Head of caudate nucleus (tissue), 42 donors: ENCODE measurements around the gene TRIP13.
A peak's percentile ranks its signal among the peaks of the same experiment; 100 is the strongest.
"Not testable (repeated sequence)": the region's sequence is repeated elsewhere in the genome, so short reads cannot be mapped to it uniquely, and the experiment has no call there.

ENCODE experiments used
- DNase-seq, 42 donors: peaks; one replicate each; pipeline versions ENCODE4 v3.0.0 to v3.0.0-alpha.2; 2020 to 2021; ENCODE audit warnings: mixed read lengths in 7 of 42
- intact Hi-C: fragments of 100-400 bp; cut with DNase I; formaldehyde crosslinking; loops from one replicate; pipeline ENCODE4 v1.15.0; 2022

Gene TRIP13

GRCh38 chr5:909994-910768 lies 17.5 kb downstream of the TRIP13 start:
- intact Hi-C loops = no loop called here
- DNase-seq = peak in 1 of 42 donors; percentile 2

- intact Hi-C loops = no loop called here
- DNase-seq = peak in 1 of 42 donors; percentile 5
Observed at GRCh38 chr5:910769-911160, 18.1 kb downstream of the TRIP13 start.

- DNase-seq = peak in 2 of 42 donors; percentile 11 to 42
- intact Hi-C loops = no loop called here
Observed at GRCh38 chr5:911601-912000, 18.9 kb downstream of the TRIP13 start.

- intact Hi-C loops = no loop called here
- peak in 21 of 42 donors; percentile 8 to 69 (median 27) for DNase-seq
Observed at GRCh38 chr5:912280-913091, 19.8 kb downstream of the TRIP13 start.

- peak in 1 of 42 donors; percentile 3 for DNase-seq
- intact Hi-C loops = no loop called here
Observed at GRCh38 chr5:914174-914573, 21.5 kb downstream of the TRIP13 start.

GRCh38 chr5:914612-915011 lies 21.9 kb downstream of the TRIP13 start:
- DNase-seq = peak in 1 of 42 donors; percentile 9
- intact Hi-C loops = no loop called here

GRCh38 chr5:915346-915745 lies 22.7 kb downstream of the TRIP13 start:
- DNase-seq, intact Hi-C loops: not testable (repeated sequence)

GRCh38 chr5:915946-916345 lies 23.3 kb downstream of the TRIP13 start:
- intact Hi-C loops = no loop called here
- DNase-seq = no peak

- intact Hi-C loops = no loop called here
Observed at GRCh38 chr5:916441-917293, 24.0 kb downstream of the TRIP13 start.

GRCh38 chr5:918717-919116 lies 26.0 kb downstream of the TRIP13 start:
- DNase-seq, intact Hi-C loops: not testable (repeated sequence)

More at GRCh38 chr5:916441-917293, 24.0 kb downstream of the TRIP13 start:
- DNase-seq = no peak

GRCh38 chr5:919356-920000 lies 26.8 kb downstream of the TRIP13 start:
- intact Hi-C loops = no loop called here
- no peak for DNase-seq

- intact Hi-C loops = loop anchor here (10.0 kb wide), 1 partner anchor 244 kb away; no protein-coding TSS in a partner anchor
- peak in 1 of 42 donors; percentile 3 for DNase-seq
Observed at GRCh38 chr5:920321-920720, 27.6 kb downstream of the TRIP13 start.

- intact Hi-C loops = loop anchor here (10.0 kb wide), 1 partner anchor 243 kb away; no protein-coding TSS in a partner anchor
- DNase-seq = peak in 1 of 42 donors; percentile 5
Observed at GRCh38 chr5:921456-922435, 29.1 kb downstream of the TRIP13 start.

- DNase-seq = peak in 3 of 42 donors; percentile 8 to 31 (median 8)
- intact Hi-C loops = loop anchor here (10.0 kb wide), 1 partner anchor 242 kb away; no protein-coding TSS in a partner anchor
Observed at GRCh38 chr5:922436-923280, 30.0 kb downstream of the TRIP13 start.

- intact Hi-C loops = loop anchor here (10.0 kb wide), 1 partner anchor 241 kb away; no protein-coding TSS in a partner anchor
- DNase-seq = peak in 41 of 42 donors; percentile 38 to 88 (median 71)
Observed at GRCh38 chr5:923281-923873, 30.7 kb downstream of the TRIP13 start.
